GM12801 (cell line): ENCODE data around the gene PPFIA1.

Experiments
- CTCF ChIP-seq: IDR thresholded peaks from one replicate; pipeline ENCODE4 v1.5.1; 2011; ENCODE audit warnings: control low read depth; ENCODE audit not compliant: insufficient read length; ENCODE audit errors: extremely low read depth

PPFIA1 gene

GRCh38 chr11:70335511-70335910 lies 65.0 kb downstream of the PPFIA1 start:
- TF ChIP-seq CTCF: no peak

DNA sequence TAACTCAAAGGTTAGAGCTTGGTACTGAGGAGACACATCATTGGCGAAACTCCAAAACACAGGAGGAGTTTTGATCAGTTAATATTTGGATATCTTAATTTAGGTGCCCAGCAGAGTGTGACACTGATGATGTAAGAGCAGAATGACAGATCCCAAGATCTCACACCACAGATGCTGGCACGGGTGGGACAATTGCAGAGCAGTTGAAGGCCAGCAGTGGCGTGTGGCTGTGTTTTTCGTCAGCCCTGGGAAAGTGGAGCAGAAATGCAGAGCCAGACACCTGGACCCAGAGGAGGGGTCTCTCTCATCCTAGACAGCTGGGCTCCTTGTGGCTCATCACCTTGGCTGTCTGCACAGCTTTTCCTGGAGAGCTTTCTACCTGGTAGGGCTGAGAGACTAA lies 68.1 kb downstream of the PPFIA1 start:
- no peak for TF ChIP-seq CTCF

GRCh38 chr11:70339066-70339465 lies 68.6 kb downstream of the PPFIA1 start:
- TF ChIP-seq CTCF: no peak

- TF ChIP-seq CTCF: no peak
These were observed 71.5 kb downstream of the PPFIA1 start for GRCh38 chr11:70341881-70342429.

- TF ChIP-seq CTCF: no peak
These were observed 73.1 kb downstream of the PPFIA1 start for GRCh38 chr11:70343636-70344035.

- no peak for TF ChIP-seq CTCF
These were observed 77.7 kb downstream of the PPFIA1 start for GRCh38 chr11:70348191-70348590.

DNA sequence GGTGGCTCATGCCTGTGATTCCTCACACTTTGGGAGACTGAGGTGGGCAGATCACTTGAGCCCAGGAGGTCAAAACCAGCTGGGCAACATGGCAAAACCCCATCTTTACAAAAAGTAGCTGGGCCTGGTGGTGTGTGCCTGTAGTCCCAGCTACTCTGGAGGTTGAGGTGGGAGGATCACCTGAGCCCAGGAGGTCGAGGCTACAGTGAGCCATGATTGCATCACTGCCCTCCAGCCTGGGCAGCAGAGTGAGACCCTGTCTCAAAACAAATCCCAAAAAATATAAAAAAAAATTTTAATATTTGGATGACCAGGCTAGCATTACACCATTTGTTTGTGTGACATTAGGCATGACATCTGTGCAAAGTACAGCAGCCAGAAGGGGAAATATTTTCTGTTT lies 78.1 kb downstream of the PPFIA1 start:
- TF ChIP-seq CTCF: no peak

- TF ChIP-seq CTCF: no peak
These were observed 81.2 kb downstream of the PPFIA1 start for GRCh38 chr11:70351646-70352045.
